ENCODE data around the gene CRADD.

CRADD gene

GRCh38 chr12:93682846-93683261 lies 5.7 kb downstream of the CRADD start:
- no peaks in the 10 kb centered on the region for H3K9me3 ChIP-seq (ENCODE audit: control insufficient read depth, low read length)
- H3K4me1 ChIP-seq (ENCODE audit: control insufficient read depth, insufficient read depth, low read length, poor library complexity, severe bottlenecking): peaks cover 14% of the 10 kb centered on the region
- no peak overlapping the region for H3K4me3 ChIP-seq (ENCODE audit: insufficient read depth, low read depth, low read length, poor library complexity, severe bottlenecking)
- no peak overlapping the region for H3K27ac ChIP-seq (ENCODE audit: insufficient read depth, low read length, poor library complexity, severe bottlenecking)
- H3K27me3 ChIP-seq (replicated peaks; ENCODE audit: control insufficient read depth, insufficient read depth, low read length, poor library complexity, severe bottlenecking): no peaks in the 10 kb centered on the region
- DNase-seq: no peak
- no peaks in the 10 kb centered on the region for H3K36me3 ChIP-seq (ENCODE audit: control insufficient read depth, insufficient read depth, low read length)

GRCh38 chr12:93683410-93683809 lies 6.2 kb downstream of the CRADD start:
- peaks cover 8% of the 10 kb centered on the region for H3K4me1 ChIP-seq (ENCODE audit: control insufficient read depth, insufficient read depth, low read length, poor library complexity, severe bottlenecking)
- no peak overlapping the region for H3K27ac ChIP-seq (ENCODE audit: insufficient read depth, low read length, poor library complexity, severe bottlenecking)
- no peaks in the 10 kb centered on the region for H3K9me3 ChIP-seq (ENCODE audit: control insufficient read depth, low read length)
- no peaks in the 10 kb centered on the region for H3K27me3 ChIP-seq (replicated peaks; ENCODE audit: control insufficient read depth, insufficient read depth, low read length, poor library complexity, severe bottlenecking)
- no peak overlapping the region for H3K4me3 ChIP-seq (ENCODE audit: insufficient read depth, low read depth, low read length, poor library complexity, severe bottlenecking)
- no peaks in the 10 kb centered on the region for H3K36me3 ChIP-seq (ENCODE audit: control insufficient read depth, insufficient read depth, low read length)
- DNase-seq: no peak

- no peak for DNase-seq
- H3K9me3 ChIP-seq (ENCODE audit: control insufficient read depth, low read length): no peaks in the 10 kb centered on the region
- H3K36me3 ChIP-seq (ENCODE audit: control insufficient read depth, insufficient read depth, low read length): no peaks in the 10 kb centered on the region
- no peak overlapping the region for H3K27ac ChIP-seq (ENCODE audit: insufficient read depth, low read length, poor library complexity, severe bottlenecking)
- H3K4me3 ChIP-seq (ENCODE audit: insufficient read depth, low read depth, low read length, poor library complexity, severe bottlenecking): no peak overlapping the region
- H3K27me3 ChIP-seq (replicated peaks; ENCODE audit: control insufficient read depth, insufficient read depth, low read length, poor library complexity, severe bottlenecking): no peaks in the 10 kb centered on the region
- peaks cover 7% of the 10 kb centered on the region for H3K4me1 ChIP-seq (ENCODE audit: control insufficient read depth, insufficient read depth, low read length, poor library complexity, severe bottlenecking)
Measured at GRCh38 chr12:93684716-93685115, 7.5 kb downstream of the CRADD start.

- Histone ChIP-seq H3K36me3 (ENCODE audit: control insufficient read depth, insufficient read depth, low read length) (no peaks in the 10 kb centered on the region), H3K4me1 (ENCODE audit: control insufficient read depth, insufficient read depth, low read length, poor library complexity, severe bottlenecking) (peaks cover 7% of the 10 kb centered on the region), H3K4me3 (ENCODE audit: insufficient read depth, low read depth, low read length, poor library complexity, severe bottlenecking) (no peak overlapping the region), H3K27me3 (replicated peaks; ENCODE audit: control insufficient read depth, insufficient read depth, low read length, poor library complexity, severe bottlenecking) (no peaks in the 10 kb centered on the region), H3K27ac (ENCODE audit: insufficient read depth, low read length, poor library complexity, severe bottlenecking) (no peak overlapping the region), H3K9me3 (ENCODE audit: control insufficient read depth, low read length) (no peaks in the 10 kb centered on the region)
- no peak for DNase-seq
Measured at GRCh38 chr12:93686572-93687356, 9.6 kb downstream of the CRADD start.

GRCh38 chr12:93689076-93689834 lies 12.1 kb downstream of the CRADD start:
- no peak overlapping the region for H3K4me3 ChIP-seq (ENCODE audit: insufficient read depth, low read depth, low read length, poor library complexity, severe bottlenecking)
- no peak for DNase-seq
- H3K27ac ChIP-seq (ENCODE audit: insufficient read depth, low read length, poor library complexity, severe bottlenecking): no peak overlapping the region
- no peaks in the 10 kb centered on the region for H3K36me3 ChIP-seq (ENCODE audit: control insufficient read depth, insufficient read depth, low read length)
- H3K4me1 ChIP-seq (ENCODE audit: control insufficient read depth, insufficient read depth, low read length, poor library complexity, severe bottlenecking): peaks cover 5% of the 10 kb centered on the region
- no peaks in the 10 kb centered on the region for H3K9me3 ChIP-seq (ENCODE audit: control insufficient read depth, low read length)
- H3K27me3 ChIP-seq (replicated peaks; ENCODE audit: control insufficient read depth, insufficient read depth, low read length, poor library complexity, severe bottlenecking): no peaks in the 10 kb centered on the region

GRCh38 chr12:93696462-93696861 lies 19.3 kb downstream of the CRADD start:
- H3K4me3 ChIP-seq (ENCODE audit: insufficient read depth, low read depth, low read length, poor library complexity, severe bottlenecking): no peak overlapping the region
- no peak for DNase-seq
- H3K27ac ChIP-seq (ENCODE audit: insufficient read depth, low read length, poor library complexity, severe bottlenecking): no peak overlapping the region
- no peaks in the 10 kb centered on the region for H3K9me3 ChIP-seq (ENCODE audit: control insufficient read depth, low read length)
- no peaks in the 10 kb centered on the region for H3K4me1 ChIP-seq (ENCODE audit: control insufficient read depth, insufficient read depth, low read length, poor library complexity, severe bottlenecking)
- no peaks in the 10 kb centered on the region for H3K36me3 ChIP-seq (ENCODE audit: control insufficient read depth, insufficient read depth, low read length)
- no peaks in the 10 kb centered on the region for H3K27me3 ChIP-seq (replicated peaks; ENCODE audit: control insufficient read depth, insufficient read depth, low read length, poor library complexity, severe bottlenecking)

- no peak for DNase-seq
- no peak overlapping the region for H3K27ac ChIP-seq (ENCODE audit: insufficient read depth, low read length, poor library complexity, severe bottlenecking)
- H3K36me3 ChIP-seq (ENCODE audit: control insufficient read depth, insufficient read depth, low read length): no peaks in the 10 kb centered on the region
- H3K27me3 ChIP-seq (replicated peaks; ENCODE audit: control insufficient read depth, insufficient read depth, low read length, poor library complexity, severe bottlenecking): no peaks in the 10 kb centered on the region
- H3K4me1 ChIP-seq (ENCODE audit: control insufficient read depth, insufficient read depth, low read length, poor library complexity, severe bottlenecking): no peaks in the 10 kb centered on the region
- no peak overlapping the region for H3K4me3 ChIP-seq (ENCODE audit: insufficient read depth, low read depth, low read length, poor library complexity, severe bottlenecking)
- no peaks in the 10 kb centered on the region for H3K9me3 ChIP-seq (ENCODE audit: control insufficient read depth, low read length)
Measured at GRCh38 chr12:93698307-93699092, 21.3 kb downstream of the CRADD start.

GRCh38 chr12:93699271-93700145 lies 22.3 kb downstream of the CRADD start:
- H3K4me3 ChIP-seq (ENCODE audit: insufficient read depth, low read depth, low read length, poor library complexity, severe bottlenecking): no peak overlapping the region
- H3K27me3 ChIP-seq (replicated peaks; ENCODE audit: control insufficient read depth, insufficient read depth, low read length, poor library complexity, severe bottlenecking): no peaks in the 10 kb centered on the region
- no peaks in the 10 kb centered on the region for H3K9me3 ChIP-seq (ENCODE audit: control insufficient read depth, low read length)
- H3K27ac ChIP-seq (ENCODE audit: insufficient read depth, low read length, poor library complexity, severe bottlenecking): no peak overlapping the region
- no peaks in the 10 kb centered on the region for H3K4me1 ChIP-seq (ENCODE audit: control insufficient read depth, insufficient read depth, low read length, poor library complexity, severe bottlenecking)
- no peaks in the 10 kb centered on the region for H3K36me3 ChIP-seq (ENCODE audit: control insufficient read depth, insufficient read depth, low read length)
- DNase-seq: no peak

GRCh38 chr12:93702707-93703315 lies 25.6 kb downstream of the CRADD start:
- no peaks in the 10 kb centered on the region for H3K27me3 ChIP-seq (replicated peaks; ENCODE audit: control insufficient read depth, insufficient read depth, low read length, poor library complexity, severe bottlenecking)
- DNase-seq: no peak
- H3K4me1 ChIP-seq (ENCODE audit: control insufficient read depth, insufficient read depth, low read length, poor library complexity, severe bottlenecking): no peaks in the 10 kb centered on the region
- no peak overlapping the region for H3K27ac ChIP-seq (ENCODE audit: insufficient read depth, low read length, poor library complexity, severe bottlenecking)
- H3K4me3 ChIP-seq (ENCODE audit: insufficient read depth, low read depth, low read length, poor library complexity, severe bottlenecking): no peak overlapping the region
- no peaks in the 10 kb centered on the region for H3K36me3 ChIP-seq (ENCODE audit: control insufficient read depth, insufficient read depth, low read length)
- H3K9me3 ChIP-seq (ENCODE audit: control insufficient read depth, low read length): no peaks in the 10 kb centered on the region
